Inflammatory macrophage (primary cell): ENCODE measurements around the gene PANK1.
A peak's percentile ranks its signal among the peaks of the same experiment; 100 is the strongest.
"Not testable (repeated sequence)": the region's sequence is repeated elsewhere in the genome, so short reads cannot be mapped to it uniquely, and the experiment has no call there.

ENCODE experiments used
- DNase-seq, 2 donors: peaks; one replicate each; pipeline ENCODE4 v3.0.0-alpha.2; 2020 to 2022

Gene PANK1

GRCh38 chr10:89651916-89652573 lies 7.0 kb upstream of the PANK1 start:
- DNase-seq = peak in 1 of 2 donors; percentile 43

- no peak for DNase-seq
Observed at GRCh38 chr10:89651205-89651915, 6.3 kb upstream of the PANK1 start.

GRCh38 chr10:89649051-89649450 lies 4.0 kb upstream of the PANK1 start:
- DNase-seq = no peak

- no peak for DNase-seq
Observed at GRCh38 chr10:89648074-89648473, 3.0 kb upstream of the PANK1 start.

- DNase-seq = no peak
Observed at GRCh38 chr10:89646889-89647657, 2.0 kb upstream of the PANK1 start.

- no peak for DNase-seq
Observed at GRCh38 chr10:89645742-89646172, 715 bp upstream of the PANK1 start.

GRCh38 chr10:89644691-89644966 lies 413 bp downstream of the PANK1 start:
- DNase-seq = no peak

- DNase-seq = peak; percentile 90 to 96
Observed at GRCh38 chr10:89643812-89644690, 991 bp downstream of the PANK1 start.

GRCh38 chr10:89643431-89643811 lies 1.6 kb downstream of the PANK1 start:
- no peak for DNase-seq

GRCh38 chr10:89642193-89642592 lies 2.8 kb downstream of the PANK1 start:
- DNase-seq = no peak

- no peak for DNase-seq
Observed at GRCh38 chr10:89640241-89640640, 4.8 kb downstream of the PANK1 start.

GRCh38 chr10:89639326-89639725 lies 5.7 kb downstream of the PANK1 start:
- DNase-seq = no peak

GRCh38 chr10:89637113-89637512 lies 7.9 kb downstream of the PANK1 start:
- DNase-seq = peak; percentile 78 to 96

- no peak for DNase-seq
Observed at GRCh38 chr10:89634637-89635036, 10.4 kb downstream of the PANK1 start.

GRCh38 chr10:89633484-89633883 lies 11.6 kb downstream of the PANK1 start:
- no peak for DNase-seq

- DNase-seq = no peak
Observed at GRCh38 chr10:89632824-89633223, 12.2 kb downstream of the PANK1 start.

GRCh38 chr10:89627830-89628229 lies 17.2 kb downstream of the PANK1 start:
- DNase-seq = peak in 1 of 2 donors; percentile 13

- DNase-seq = no peak
Observed at GRCh38 chr10:89625041-89625765, 19.8 kb downstream of the PANK1 start.

- no peak for DNase-seq
Observed at GRCh38 chr10:89624020-89624419, 21.0 kb downstream of the PANK1 start.

- DNase-seq = no peak
Observed at GRCh38 chr10:89622151-89622550, 22.9 kb downstream of the PANK1 start.

- no peak for DNase-seq
Observed at GRCh38 chr10:89621438-89621837, 23.6 kb downstream of the PANK1 start.

GRCh38 chr10:89620296-89620695 lies 24.7 kb downstream of the PANK1 start:
- DNase-seq = not testable (repeated sequence)
